ENCODE data around the gene TMEM18. TPM values are rescaled to one million over a fixed set of nuclear protein-coding genes. Genes with fewer than 3 reads are reported as not detected.
A peak's percentile ranks its signal among the peaks of the same experiment; 100 is the strongest.

Gene TMEM18
- total RNA-seq, 1 donor from 2014 or later: 18.6 TPM

- DNase-seq (ENCODE audit: low spot score): peak; percentile 8
Measured at GRCh38 chr2:620471-621302, 56.5 kb downstream of the TMEM18 start.

GRCh38 chr2:620004-620403, 57.2 kb downstream of the TMEM18 start:
- peak; percentile 3 for DNase-seq (ENCODE audit: low spot score)

GRCh38 chr2:618422-618990, 58.7 kb downstream of the TMEM18 start:
- no peak for DNase-seq (ENCODE audit: low spot score)

GRCh38 chr2:618005-618404, 59.2 kb downstream of the TMEM18 start:
- no peak for DNase-seq (ENCODE audit: low spot score)
